MCF 10A (cell line): ENCODE results near the gene LAMTOR4. TPM values are rescaled to one million over a fixed set of nuclear protein-coding genes. Genes with fewer than 3 reads are reported as not detected.
"Not testable (repeated sequence)": the region's sequence is repeated elsewhere in the genome, so short reads cannot be mapped to it uniquely, and the experiment has no call there.

Experiments used
- BruUV-seq: library from RNA; stranded (reverse); fragments of 400-500 nt; replicated peaks from 2 replicates; lab custom pipeline; 2021; lab: Mats Ljungman, UMichigan
- CTCF ChIA-PET: fragments of 300-600 bp; sonication (Branson Sonifier 250); formaldehyde crosslinking; extraction: SDS; loops from one replicate; lab custom pipeline; 2021; ENCODE audit warnings: antibody characterized with exemption, inconsistent platforms; lab: Yijun Ruan, JAX
- POLR2A ChIA-PET: fragments of 300-600, 350-650 bp; sonication (Branson Sonifier 250); formaldehyde crosslinking; extraction: SDS; loops from one replicate; lab custom pipeline; 2020; ENCODE audit warnings: antibody characterized with exemption, inconsistent platforms; lab: Yijun Ruan, JAX
- DNase-seq: peaks from one replicate; pipeline ENCODE4 v3.0.0-alpha.2; 2018; ENCODE audit not compliant: unreplicated experiment
- H3K27ac Mint-ChIP-seq: one replicate; pipeline ENCODE4 v1.8.0; 2022; ENCODE audit warnings: mild to moderate bottlenecking, low read depth, mixed read lengths; ENCODE audit not compliant: unreplicated experiment
- H3K27me3 Mint-ChIP-seq: one replicate; pipeline ENCODE4 v1.8.0; 2022; ENCODE audit warnings: mixed read lengths; ENCODE audit not compliant: insufficient read depth, unreplicated experiment
- H3K36me3 Mint-ChIP-seq: one replicate; pipeline ENCODE4 v1.8.0; 2022; ENCODE audit warnings: mild to moderate bottlenecking, moderate library complexity, mixed read lengths; ENCODE audit not compliant: insufficient read depth, unreplicated experiment
- H3K4me1 Mint-ChIP-seq: one replicate; pipeline ENCODE4 v1.8.0; 2022; ENCODE audit warnings: mixed read lengths; ENCODE audit not compliant: insufficient read depth, unreplicated experiment
- H3K4me3 Mint-ChIP-seq: one replicate; pipeline ENCODE4 v1.8.0; 2022; ENCODE audit warnings: mild to moderate bottlenecking, moderate library complexity, mixed read lengths; ENCODE audit not compliant: unreplicated experiment
- H3K9me3 Mint-ChIP-seq: one replicate; pipeline ENCODE4 v1.8.0; 2022; ENCODE audit warnings: mixed read lengths; ENCODE audit not compliant: unreplicated experiment
- intact Hi-C: fragments of 100-400 bp; cut with micrococcal nuclease; formaldehyde crosslinking; loops from 2 replicates; pipeline ENCODE4 v1.14.1; 2022
- total RNA-seq: library from RNA; stranded (reverse); gene quantifications from 2 replicates; pipeline ENCODE4 v1.2.3, GENCODE V29; 2022
- TF ChIP-seq, protein P1 (sequence below): fragments of 200-600 bp; IDR thresholded peaks from one replicate; pipeline ENCODE4 v1.8.0; 2022; ENCODE audit warnings: antibody characterized with exemption, mild to moderate bottlenecking; ENCODE audit not compliant: unreplicated experiment

Gene LAMTOR4
- total RNA-seq, 1 experiment from 2014 or later = 76.6 TPM

DNA sequence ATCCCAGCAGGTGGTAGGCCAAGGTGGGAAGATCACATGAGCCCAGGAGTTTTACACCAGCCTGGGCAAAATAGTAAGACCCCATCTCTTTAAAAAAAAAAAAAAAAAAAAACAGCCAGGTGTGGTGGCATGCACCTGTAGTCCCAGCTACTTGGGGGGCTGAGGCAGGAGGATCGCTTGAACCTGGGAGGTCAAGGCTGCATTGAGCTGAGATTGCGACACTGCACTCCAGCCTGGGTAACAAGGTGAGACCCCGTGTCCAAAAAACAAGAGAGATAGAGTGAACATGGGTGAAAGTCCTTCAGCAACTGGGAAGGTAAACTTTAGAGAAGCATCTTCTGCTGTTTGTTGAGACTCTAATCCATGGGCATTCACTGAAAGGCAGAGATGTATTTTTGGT lies 6.3 kb upstream of the LAMTOR4 start:
- CTCF ChIA-PET = interaction anchor here (1.9 to 5.3 kb wide), 2 partner anchors 10 to 12 kb away, joined by 7 to 34 read pairs; no protein-coding TSS in a partner anchor
- TF ChIP-seq, protein P1, sequence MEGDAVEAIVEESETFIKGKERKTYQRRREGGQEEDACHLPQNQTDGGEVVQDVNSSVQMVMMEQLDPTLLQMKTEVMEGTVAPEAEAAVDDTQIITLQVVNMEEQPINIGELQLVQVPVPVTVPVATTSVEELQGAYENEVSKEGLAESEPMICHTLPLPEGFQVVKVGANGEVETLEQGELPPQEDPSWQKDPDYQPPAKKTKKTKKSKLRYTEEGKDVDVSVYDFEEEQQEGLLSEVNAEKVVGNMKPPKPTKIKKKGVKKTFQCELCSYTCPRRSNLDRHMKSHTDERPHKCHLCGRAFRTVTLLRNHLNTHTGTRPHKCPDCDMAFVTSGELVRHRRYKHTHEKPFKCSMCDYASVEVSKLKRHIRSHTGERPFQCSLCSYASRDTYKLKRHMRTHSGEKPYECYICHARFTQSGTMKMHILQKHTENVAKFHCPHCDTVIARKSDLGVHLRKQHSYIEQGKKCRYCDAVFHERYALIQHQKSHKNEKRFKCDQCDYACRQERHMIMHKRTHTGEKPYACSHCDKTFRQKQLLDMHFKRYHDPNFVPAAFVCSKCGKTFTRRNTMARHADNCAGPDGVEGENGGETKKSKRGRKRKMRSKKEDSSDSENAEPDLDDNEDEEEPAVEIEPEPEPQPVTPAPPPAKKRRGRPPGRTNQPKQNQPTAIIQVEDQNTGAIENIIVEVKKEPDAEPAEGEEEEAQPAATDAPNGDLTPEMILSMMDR = no peak

DNA sequence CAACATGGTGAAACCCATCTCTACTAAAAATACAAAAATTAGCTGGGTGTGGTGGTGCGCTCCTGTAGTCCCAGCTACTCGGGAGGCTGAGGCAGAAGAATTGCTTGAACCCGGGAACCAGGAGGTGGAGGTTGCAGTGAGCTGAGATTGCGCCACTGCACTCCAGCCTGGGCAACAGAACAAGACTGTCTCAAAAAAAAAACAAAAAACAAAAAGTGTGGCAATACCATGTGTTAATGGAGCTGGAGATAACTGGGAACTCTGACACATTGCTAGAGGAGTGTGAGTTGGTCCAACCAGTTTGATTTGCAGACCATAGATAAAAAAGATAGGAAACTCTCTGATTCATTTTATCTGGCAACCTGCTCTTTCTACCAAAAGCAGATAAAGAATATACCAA lies 2.4 kb upstream of the LAMTOR4 start:
- H3K4me3 Mint-ChIP-seq, H3K9me3 Mint-ChIP-seq, H3K27me3 Mint-ChIP-seq, BruUV-seq, H3K4me1 Mint-ChIP-seq, H3K27ac Mint-ChIP-seq, intact Hi-C loops: not testable (repeated sequence)
- H3K36me3 Mint-ChIP-seq = peaks cover 12% of the 10 kb centered on the region
- ChIA-PET POLR2A (interaction anchor here (0.7 to 4.3 kb wide), 4 partner anchors 13 to 46 kb away, joined by 3 to 58 read pairs (median 4); partner anchors contain the start of genes MBLAC1 and TRAPPC14), CTCF (interaction anchor here (0.7 to 1.4 kb wide), 4 partner anchors 9 to 409 kb away, joined by 3 to 15 read pairs (median 4); no protein-coding TSS in a partner anchor)
- DNase-seq = peak; percentile 59

More for the DNA sequence above, 6.3 kb upstream of the LAMTOR4 start:
- no peak overlapping the region for H3K27ac Mint-ChIP-seq
- H3K4me3 Mint-ChIP-seq = no peak overlapping the region
- no peaks in the 10 kb centered on the region for H3K27me3 Mint-ChIP-seq
- POLR2A ChIA-PET = interaction anchor here (1.0 to 1.9 kb wide), 3 partner anchors 10 to 15 kb away, joined by 3 to 5 read pairs (median 5); no protein-coding TSS in a partner anchor
- H3K9me3 Mint-ChIP-seq = no peaks in the 10 kb centered on the region
- H3K36me3 Mint-ChIP-seq = no peaks in the 10 kb centered on the region
- no peak for DNase-seq
- no peaks in the 10 kb centered on the region for H3K4me1 Mint-ChIP-seq
- intact Hi-C loops = no loop called here
- BruUV-seq = no TSS peak

DNA sequence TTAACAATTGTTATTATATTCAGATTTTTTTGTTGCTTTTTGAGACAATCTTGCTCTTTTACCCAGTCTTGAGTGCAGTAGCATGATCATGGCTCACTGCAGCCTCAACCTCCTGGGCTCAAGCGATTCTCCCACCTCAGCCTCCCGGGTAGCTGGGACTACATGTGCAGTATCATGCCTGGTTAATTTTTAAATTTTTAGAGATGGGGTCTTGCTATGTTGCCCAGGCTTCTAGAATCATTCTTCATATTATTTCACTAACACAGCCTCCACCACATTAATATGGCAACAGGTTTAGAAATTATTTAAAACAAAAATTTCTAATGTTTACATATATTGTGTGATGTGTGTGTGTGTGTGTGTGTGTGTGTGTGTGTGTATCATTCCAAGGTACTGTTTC lies 1.4 kb upstream of the LAMTOR4 start:
- H3K27ac Mint-ChIP-seq = no peak overlapping the region
- H3K36me3 Mint-ChIP-seq = peaks cover 19% of the 10 kb centered on the region
- TF ChIP-seq, protein P1 = no peak
- no TSS peak for BruUV-seq
- H3K4me1 Mint-ChIP-seq = peaks cover 11% of the 10 kb centered on the region
- DNase-seq = no peak
- H3K27me3 Mint-ChIP-seq = no peaks in the 10 kb centered on the region
- no peak overlapping the region for H3K4me3 Mint-ChIP-seq
- no peaks in the 10 kb centered on the region for H3K9me3 Mint-ChIP-seq
- ChIA-PET POLR2A (interaction anchor here (1.6 to 4.3 kb wide), 2 partner anchors 12 to 46 kb away, joined by 10 to 58 read pairs; partner anchors contain the start of genes AP4M1, MCM7 and TRAPPC14), CTCF (interaction anchor here (0.7 to 1.4 kb wide), 3 partner anchors 14 to 234 kb away, joined by 3 to 15 read pairs (median 4); no protein-coding TSS in a partner anchor)
- intact Hi-C loops = no loop called here

DNA sequence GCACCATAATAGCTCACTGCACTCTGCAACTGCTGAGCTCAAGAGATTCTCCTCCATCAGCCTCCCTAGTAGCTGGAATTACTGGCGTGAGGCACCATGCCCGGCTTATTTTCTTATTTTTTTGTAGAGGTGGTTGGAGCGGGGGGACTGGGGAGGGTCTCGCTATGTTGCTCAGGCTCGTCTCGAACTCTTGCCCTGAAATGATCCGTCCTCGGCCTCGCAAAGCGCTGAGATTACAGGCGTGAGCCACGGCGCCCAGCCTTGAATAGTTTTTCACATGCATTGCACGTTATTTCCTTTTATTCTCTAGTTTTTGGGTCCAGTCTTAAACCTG lies 526 bp upstream of the LAMTOR4 start:
- DNase-seq = no peak
- ChIA-PET POLR2A (interaction anchor here (0.8 to 4.3 kb wide), 16 partner anchors 11 to 281 kb away, joined by 3 to 58 read pairs (median 5); partner anchors contain the start of genes AP4M1, COPS6, GAL3ST4 and GPC2), CTCF (interaction anchor here (0.6 to 1.3 kb wide), 2 partner anchors 17 to 67 kb away, joined by 3 read pairs; no protein-coding TSS in a partner anchor)
- H3K27ac Mint-ChIP-seq = peak overlapping the region; percentile 82
- H3K4me3 Mint-ChIP-seq = peak overlapping the region; percentile 92
- no peaks in the 10 kb centered on the region for H3K27me3 Mint-ChIP-seq
- BruUV-seq = no TSS peak
- intact Hi-C loops = no loop called here
- peaks cover 27% of the 10 kb centered on the region for H3K36me3 Mint-ChIP-seq
- TF ChIP-seq, protein P1 = no peak
- H3K9me3 Mint-ChIP-seq = no peaks in the 10 kb centered on the region
- H3K4me1 Mint-ChIP-seq = peaks cover 14% of the 10 kb centered on the region
